ENCODE measurements around the gene H6PD. TPM values are rescaled to one million over a fixed set of nuclear protein-coding genes. Genes with fewer than 3 reads are reported as not detected.
A peak's percentile ranks its signal among the peaks of the same experiment; 100 is the strongest.

Gene H6PD
- total RNA-seq, 8 experiments from 2014 or later = 6.8 to 23.4 (median 9.3) TPM

DNA sequence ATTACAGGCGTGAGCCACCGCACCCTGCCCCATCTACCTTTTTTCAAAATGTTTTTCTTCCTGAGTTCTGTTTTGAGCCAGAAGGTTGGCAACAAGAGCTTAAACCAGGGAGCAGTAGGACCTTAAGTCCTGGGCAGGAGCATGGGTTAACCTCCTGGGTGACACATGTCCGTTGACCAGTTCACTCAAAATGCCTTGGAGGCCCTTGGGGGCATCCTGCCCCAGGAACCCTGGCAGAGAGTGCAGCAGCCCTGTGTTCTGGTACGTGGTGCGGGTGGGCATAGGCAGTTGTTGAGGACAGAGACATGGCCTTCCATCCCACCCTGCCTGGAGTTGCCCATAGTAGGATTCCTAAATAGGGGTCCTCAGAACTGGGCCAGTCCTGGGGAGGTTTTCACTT lies 11.6 kb downstream of the H6PD start:
- 90 to 100% (median 93%) methylated on average over 2 to 4 of the region's 5 CpGs; no CpG with 5 or more reads in 2 of the 10 experiments for WGBS, 10 experiments
- no peak overlapping the region for H3K27ac ChIP-seq
- no peak overlapping the region for H3K4me3 ChIP-seq
- peaks cover 23 to 24% of the 10 kb centered on the region in 2 donors for H3K4me1 ChIP-seq (replicated peaks in 1 of 2)
- in situ Hi-C loops (cut with MboI; ENCODE audit: low pct_unique_long_range_greater_than_20kb in 2 of 9, low sequenced_read_pairs in 9 of 9, unreplicated experiment in 9 of 9) = no loop called here
- no peak for ATAC-seq (replicated peaks in 6 of 8)

DNA sequence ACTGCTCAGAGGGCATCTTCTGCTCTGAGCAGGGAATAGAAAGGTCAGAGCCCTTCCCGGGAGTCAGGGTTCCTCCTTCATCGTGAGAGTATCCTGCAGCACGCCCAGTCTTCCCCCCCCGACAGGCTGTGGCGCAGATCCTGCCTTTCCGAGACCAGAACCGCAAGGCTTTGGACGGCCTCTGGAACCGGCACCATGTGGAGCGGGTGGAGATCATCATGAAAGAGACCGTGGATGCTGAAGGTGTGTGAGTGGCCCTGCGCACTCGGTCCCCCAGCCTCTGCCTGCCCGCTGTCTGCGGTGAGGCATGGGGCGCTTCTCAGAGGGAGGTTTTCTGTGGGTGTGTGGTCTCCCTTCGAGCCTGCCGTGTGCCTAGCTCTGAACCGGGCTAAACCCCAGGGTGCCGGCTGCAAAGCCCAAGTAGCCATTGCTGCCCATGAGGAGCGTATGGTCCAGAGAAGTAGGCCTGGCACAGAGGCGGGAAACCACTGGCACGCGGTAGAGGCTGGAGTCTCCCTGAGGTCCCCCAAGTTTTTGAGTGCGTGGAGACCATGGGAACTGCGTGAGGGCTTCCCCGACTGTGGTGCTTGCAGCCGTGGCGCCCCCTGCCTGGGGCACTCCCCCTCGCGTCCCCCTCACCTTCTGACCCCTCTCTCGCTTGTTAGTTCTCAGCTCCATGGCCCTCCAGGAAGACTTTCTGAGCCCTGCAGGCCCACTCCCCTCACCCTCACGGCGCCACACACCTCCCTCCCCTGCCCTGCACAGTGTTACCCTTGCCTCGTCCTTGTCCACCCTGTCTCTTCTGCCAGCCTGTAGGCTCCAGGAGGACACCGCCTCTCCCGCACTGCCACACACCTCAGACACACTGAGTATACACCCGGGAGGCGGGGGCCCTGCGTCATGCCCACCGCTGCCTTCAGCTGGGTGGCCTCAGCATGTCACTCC lies 12.5 kb downstream of the H6PD start:
- in situ Hi-C loops (cut with MboI; ENCODE audit: low pct_unique_long_range_greater_than_20kb in 2 of 9, low sequenced_read_pairs in 9 of 9, unreplicated experiment in 9 of 9) = no loop called here
- Histone ChIP-seq H3K4me1 (replicated peaks in 1 of 2) (peaks cover 30 to 33% of the 10 kb centered on the region in 2 donors), H3K27ac (no peak overlapping the region), H3K4me3 (no peak overlapping the region)
- ATAC-seq (replicated peaks in 6 of 8) = no peak
- 81 to 100% (median 89%) methylated on average over 3 to 19 of the region's 41 CpGs; no CpG with 5 or more reads in 4 of the 10 experiments for WGBS, 10 experiments

DNA sequence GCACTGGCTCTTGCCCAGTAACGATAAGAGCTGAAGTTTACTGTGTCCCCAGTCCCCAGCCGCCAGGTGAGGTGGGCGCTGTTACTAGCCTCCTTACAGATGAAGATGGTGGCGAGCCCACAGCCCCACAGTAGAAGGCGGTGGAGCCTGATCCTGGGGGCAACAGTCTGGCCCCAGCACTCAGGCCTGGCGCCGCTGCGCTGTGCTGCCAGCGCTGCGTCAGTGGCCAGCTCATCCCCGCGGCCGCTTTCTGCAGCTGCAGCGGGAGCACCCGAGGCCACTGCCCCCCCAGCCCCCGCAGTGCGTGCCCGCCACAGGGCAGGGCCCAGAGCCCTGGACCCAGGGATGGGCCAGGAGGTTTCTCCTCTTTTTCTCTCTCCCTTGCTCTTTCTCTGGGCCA lies 13.3 kb downstream of the H6PD start:
- H3K4me3 ChIP-seq = no peak overlapping the region

DNA sequence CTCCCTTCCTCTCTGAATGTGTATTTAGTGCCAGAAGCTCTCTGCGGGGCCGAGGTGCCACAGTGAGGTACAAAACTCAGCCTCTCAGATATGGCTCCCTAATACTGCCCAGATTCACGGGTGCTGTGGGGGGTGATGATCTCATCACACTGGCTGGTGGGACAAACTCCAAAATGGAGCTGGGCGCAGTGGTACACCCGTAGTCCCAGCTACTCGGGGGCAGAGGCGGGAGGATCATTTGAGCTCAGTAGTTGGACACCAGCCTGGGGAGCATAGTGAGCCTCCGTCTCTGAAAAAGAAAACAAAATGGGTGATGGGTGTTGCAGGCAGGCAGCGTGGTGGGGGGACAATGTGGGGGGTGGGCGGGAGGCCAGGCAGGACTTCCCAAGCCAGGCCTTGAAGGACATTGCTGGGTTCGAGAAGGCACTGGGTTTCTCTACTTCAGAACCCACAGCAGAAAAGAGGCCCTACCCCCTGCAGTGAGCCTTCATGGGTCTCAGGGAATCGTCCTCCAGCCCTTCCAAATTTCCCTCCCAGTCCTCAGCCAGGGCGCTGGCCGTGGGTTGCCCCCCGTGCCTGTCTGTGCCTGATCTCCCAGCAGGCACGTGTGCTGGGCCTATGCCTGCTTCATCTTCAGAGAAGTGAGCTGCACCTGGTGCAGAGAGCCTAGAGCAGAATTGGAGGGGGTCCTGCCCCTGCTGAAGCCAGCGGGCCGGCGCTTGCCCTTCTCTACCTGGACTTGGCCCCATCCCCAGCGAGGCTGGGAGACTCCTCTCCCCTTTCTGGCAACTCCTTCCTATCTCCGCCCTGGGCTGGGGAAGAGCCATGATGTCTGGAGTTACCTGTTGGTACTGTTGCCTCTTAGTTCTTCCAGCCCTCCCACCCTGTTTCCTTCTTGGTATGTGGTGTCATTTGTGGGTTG lies 14.0 kb downstream of the H6PD start:
- WGBS, 10 experiments = 80 to 100% (median 91%) methylated on average over 1 to 11 of the region's 21 CpGs; no CpG with 5 or more reads in 4 of the 10 experiments
- Histone ChIP-seq H3K4me1 (replicated peaks in 1 of 2) (peaks cover 44 to 48% of the 10 kb centered on the region in 2 donors), H3K27ac (no peak overlapping the region), H3K4me3 (no peak overlapping the region)
- in situ Hi-C loops (cut with MboI; ENCODE audit: low pct_unique_long_range_greater_than_20kb in 2 of 9, low sequenced_read_pairs in 9 of 9, unreplicated experiment in 9 of 9) = no loop called here
- ATAC-seq (replicated peaks in 6 of 8) = no peak

More for the DNA sequence above, 13.3 kb downstream of the H6PD start:
- in situ Hi-C loops (cut with MboI; ENCODE audit: low pct_unique_long_range_greater_than_20kb in 2 of 9, low sequenced_read_pairs in 9 of 9, unreplicated experiment in 9 of 9) = no loop called here
- ATAC-seq (replicated peaks in 6 of 8) = no peak
- no peak overlapping the region for H3K27ac ChIP-seq
- H3K4me1 ChIP-seq (replicated peaks in 1 of 2) = peaks cover 37 to 40% of the 10 kb centered on the region in 2 donors
- 80 to 100% (median 92%) methylated on average over 1 to 9 of the region's 18 CpGs; no CpG with 5 or more reads in 4 of the 10 experiments for WGBS, 10 experiments

DNA sequence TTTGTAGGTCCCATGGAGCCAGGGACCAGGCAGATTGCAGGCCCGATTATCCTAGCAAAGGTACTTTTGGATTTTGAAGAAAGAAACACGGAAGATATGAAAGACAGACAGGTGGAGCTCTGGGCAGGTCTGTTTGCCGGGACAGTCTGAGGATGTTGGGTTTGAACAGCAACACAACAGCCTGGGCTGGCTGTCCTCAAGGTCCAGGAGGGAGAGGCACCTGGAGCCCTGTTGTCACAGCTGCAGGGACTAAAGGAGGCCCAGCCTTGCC lies 14.6 kb downstream of the H6PD start:
- H3K27ac ChIP-seq = no peak overlapping the region
- in situ Hi-C loops (cut with MboI; ENCODE audit: low pct_unique_long_range_greater_than_20kb in 2 of 9, low sequenced_read_pairs in 9 of 9, unreplicated experiment in 9 of 9) = no loop called here
- no peak overlapping the region for H3K4me3 ChIP-seq
- H3K4me1 ChIP-seq (replicated peaks in 1 of 2) = peaks cover 50 to 53% of the 10 kb centered on the region in 2 donors
- no peak for ATAC-seq (replicated peaks in 6 of 8)
- 72 to 100% (median 86%) methylated on average over 1 to 3 of the region's 3 CpGs; no CpG with 5 or more reads in 5 of the 10 experiments for WGBS, 10 experiments

DNA sequence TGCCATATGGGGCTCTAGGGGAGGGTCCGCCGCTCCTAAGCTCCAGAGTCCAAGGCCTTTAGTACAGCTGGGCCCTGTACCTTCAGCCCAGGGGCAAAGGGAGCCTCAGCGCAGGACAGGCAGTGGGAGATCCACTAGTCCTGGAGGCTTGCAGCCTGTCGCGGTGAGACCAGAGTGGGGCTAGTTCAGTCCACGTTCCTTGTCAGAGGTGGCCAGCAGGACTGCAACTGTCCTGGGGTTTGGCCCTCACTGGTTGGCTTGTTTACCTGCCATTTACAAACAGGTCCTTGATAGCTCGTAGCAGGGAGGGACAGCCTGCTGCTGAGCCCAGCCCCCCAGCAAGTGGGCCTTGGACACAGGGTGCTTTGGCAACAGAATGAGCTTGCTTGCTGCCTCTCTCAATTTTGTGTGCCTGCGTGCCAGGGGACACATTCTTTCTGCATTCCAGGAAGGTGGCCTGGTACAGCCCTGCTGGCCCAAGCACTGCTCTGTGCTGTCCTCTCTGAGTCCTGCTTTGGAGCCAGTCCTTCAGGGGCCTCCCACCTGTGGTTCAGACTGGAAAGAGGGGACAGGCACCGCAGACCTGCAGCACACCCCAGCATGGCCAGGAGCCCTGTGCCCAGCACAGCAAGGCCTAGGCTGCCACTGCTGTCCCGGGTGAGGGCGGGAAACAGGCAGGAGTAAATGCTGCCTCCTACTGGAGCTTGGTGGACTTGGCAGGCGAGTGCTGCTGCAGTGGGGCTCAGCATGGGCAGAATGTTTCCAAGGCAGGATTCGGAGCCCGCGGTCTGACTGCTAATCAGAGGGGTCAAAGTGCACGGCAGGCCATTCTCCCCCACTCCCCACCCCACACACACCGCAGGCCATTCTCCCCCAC lies 15.2 kb downstream of the H6PD start:
- in situ Hi-C loops (cut with MboI; ENCODE audit: low pct_unique_long_range_greater_than_20kb in 2 of 9, low sequenced_read_pairs in 9 of 9, unreplicated experiment in 9 of 9) = loop anchor here in 5 of 9 experiments (25.0 kb wide), 1 partner anchor 238 kb away; no protein-coding TSS in a partner anchor
- peak overlapping the region in 1 of 2 donors; percentile 41 for H3K27ac ChIP-seq
- ATAC-seq (replicated peaks in 6 of 8) = peak; percentile 19 to 91 (median 37)
- no peak overlapping the region for H3K4me3 ChIP-seq
- WGBS, 10 experiments = 73 to 100% (median 91%) methylated on average over 1 to 5 of the region's 17 CpGs; no CpG with 5 or more reads in 4 of the 10 experiments
- H3K4me1 ChIP-seq (replicated peaks in 1 of 2) = peaks cover 51 to 58% of the 10 kb centered on the region in 2 donors

DNA sequence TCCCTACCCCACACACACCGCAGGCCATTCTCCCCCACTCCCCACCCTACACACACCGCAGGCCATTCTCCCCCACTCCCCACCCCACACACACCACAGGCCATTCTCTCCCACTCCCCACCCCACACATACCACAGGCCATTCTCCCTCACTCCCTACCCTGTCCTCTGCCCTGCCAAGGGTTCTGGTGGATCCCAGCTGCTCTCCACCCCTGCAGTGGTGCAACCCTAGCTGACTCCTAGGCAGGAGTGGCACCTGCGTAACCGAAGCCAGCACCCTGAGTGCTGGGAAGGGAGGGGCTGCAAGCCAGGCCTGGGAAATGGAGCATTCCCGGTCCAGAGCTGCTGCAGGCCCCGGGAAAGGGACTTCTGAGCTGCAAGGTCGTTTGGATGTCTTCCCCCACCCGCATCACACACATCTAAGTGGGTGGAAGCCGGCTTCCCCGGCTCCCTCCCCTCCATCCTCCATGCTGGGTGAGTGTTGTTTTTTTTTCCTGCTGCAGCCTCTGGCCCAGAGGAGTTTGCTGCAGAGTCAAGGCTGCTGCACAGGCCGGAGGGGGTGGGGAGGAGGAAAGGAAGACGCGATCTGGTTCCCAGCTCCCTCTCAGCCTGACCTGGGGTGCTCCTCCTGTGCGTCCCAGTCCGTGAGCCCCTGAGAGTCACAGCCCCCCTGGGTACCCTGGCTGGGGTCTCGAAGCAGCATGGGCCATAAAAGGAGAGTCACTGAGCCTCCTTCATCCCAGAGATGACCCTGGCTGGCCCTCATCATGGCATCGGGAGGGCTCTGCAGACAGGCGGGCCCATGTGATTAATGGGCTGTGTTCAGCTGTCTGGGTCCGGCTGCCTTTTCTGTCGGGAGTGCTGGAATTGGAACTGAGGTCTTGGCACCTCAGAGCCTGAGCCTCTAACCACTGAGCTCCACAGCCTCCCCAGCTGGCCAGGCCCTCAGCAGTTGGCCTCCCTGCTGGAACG lies 16.1 kb downstream of the H6PD start:
- ATAC-seq (replicated peaks in 6 of 8) = peak; percentile 11 to 77 (median 60)
- Histone ChIP-seq H3K4me1 (replicated peaks in 1 of 2) (peaks cover 51 to 58% of the 10 kb centered on the region in 2 donors), H3K27ac (peak overlapping the region; percentile 63 to 69), H3K4me3 (no peak overlapping the region)
- in situ Hi-C loops (cut with MboI; ENCODE audit: low pct_unique_long_range_greater_than_20kb in 2 of 9, low sequenced_read_pairs in 9 of 9, unreplicated experiment in 9 of 9) = loop anchor here in 5 of 9 experiments (25.0 kb wide), 1 partner anchor 237 kb away; no protein-coding TSS in a partner anchor
- 33 to 60% methylated on average over 1 to 2 of the region's 21 CpGs; no CpG with 5 or more reads in 8 of the 10 experiments for WGBS, 10 experiments

DNA sequence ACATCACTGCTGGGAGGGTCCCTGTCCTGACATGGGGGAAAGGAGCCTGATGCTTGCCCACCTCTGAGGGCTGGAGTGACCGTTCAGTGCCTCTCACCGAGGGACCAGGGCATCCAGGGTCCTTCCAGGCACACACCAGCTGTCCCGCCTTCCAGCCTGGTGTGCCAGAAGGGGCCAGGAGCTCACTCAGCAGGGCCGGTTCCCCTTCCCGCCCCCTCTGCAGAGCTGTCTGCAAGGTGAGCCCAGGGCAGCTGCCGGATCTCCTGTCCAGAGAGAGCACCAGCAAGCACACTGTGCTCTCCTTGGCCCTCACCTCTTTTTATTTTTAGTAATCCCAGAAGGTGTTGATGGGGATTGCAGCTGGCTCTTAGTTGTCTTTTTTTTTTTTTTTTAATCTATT lies 16.9 kb downstream of the H6PD start:
- H3K27ac ChIP-seq = no peak overlapping the region

DNA sequence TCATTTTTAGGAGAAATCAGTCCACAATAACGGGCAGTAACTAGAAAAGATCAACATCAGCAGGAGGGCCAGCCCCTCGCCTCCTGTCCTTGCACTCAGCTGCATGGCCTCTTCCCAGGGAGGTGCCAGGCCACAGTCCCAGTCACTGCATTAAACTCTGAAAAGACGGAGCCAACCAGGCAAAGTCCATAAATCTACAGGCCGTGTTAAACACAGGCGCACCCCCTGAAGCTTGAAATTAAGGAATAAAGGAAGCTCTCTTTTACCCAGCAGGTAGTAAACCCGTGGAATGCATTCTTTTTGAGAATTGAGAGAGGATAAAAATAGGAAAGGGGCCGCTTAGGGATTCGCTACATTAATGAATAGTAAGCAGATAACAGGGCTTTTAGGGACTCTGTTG lies 18.4 kb downstream of the H6PD start:
- peak in 5 of 8 experiments; percentile 17 to 38 (median 19) for ATAC-seq (replicated peaks in 6 of 8)
- H3K4me3 ChIP-seq = no peak overlapping the region
- WGBS, 10 experiments = 8 to 100% (median 11%) methylated on average over 1 to 8 of the region's 8 CpGs; no CpG with 5 or more reads in 3 of the 10 experiments
- H3K27ac ChIP-seq = no peak overlapping the region
- in situ Hi-C loops (cut with MboI; ENCODE audit: low pct_unique_long_range_greater_than_20kb in 2 of 9, low sequenced_read_pairs in 9 of 9, unreplicated experiment in 9 of 9) = loop anchor here in 5 of 9 experiments (25.0 kb wide), 1 partner anchor 234 kb away; no protein-coding TSS in a partner anchor
- H3K4me1 ChIP-seq (replicated peaks in 1 of 2) = peaks cover 51 to 58% of the 10 kb centered on the region in 2 donors

More for the DNA sequence above, 16.9 kb downstream of the H6PD start:
- H3K4me1 ChIP-seq (replicated peaks in 1 of 2) = peaks cover 51 to 58% of the 10 kb centered on the region in 2 donors
- 17 to 100% (median 80%) methylated on average over 1 to 5 of the region's 6 CpGs; no CpG with 5 or more reads in 3 of the 10 experiments for WGBS, 10 experiments
- in situ Hi-C loops (cut with MboI; ENCODE audit: low pct_unique_long_range_greater_than_20kb in 2 of 9, low sequenced_read_pairs in 9 of 9, unreplicated experiment in 9 of 9) = loop anchor here in 5 of 9 experiments (25.0 kb wide), 1 partner anchor 236 kb away; no protein-coding TSS in a partner anchor
- H3K4me3 ChIP-seq = no peak overlapping the region
- ATAC-seq (replicated peaks in 6 of 8) = peak in 2 of 8 experiments; percentile 12 to 15

DNA sequence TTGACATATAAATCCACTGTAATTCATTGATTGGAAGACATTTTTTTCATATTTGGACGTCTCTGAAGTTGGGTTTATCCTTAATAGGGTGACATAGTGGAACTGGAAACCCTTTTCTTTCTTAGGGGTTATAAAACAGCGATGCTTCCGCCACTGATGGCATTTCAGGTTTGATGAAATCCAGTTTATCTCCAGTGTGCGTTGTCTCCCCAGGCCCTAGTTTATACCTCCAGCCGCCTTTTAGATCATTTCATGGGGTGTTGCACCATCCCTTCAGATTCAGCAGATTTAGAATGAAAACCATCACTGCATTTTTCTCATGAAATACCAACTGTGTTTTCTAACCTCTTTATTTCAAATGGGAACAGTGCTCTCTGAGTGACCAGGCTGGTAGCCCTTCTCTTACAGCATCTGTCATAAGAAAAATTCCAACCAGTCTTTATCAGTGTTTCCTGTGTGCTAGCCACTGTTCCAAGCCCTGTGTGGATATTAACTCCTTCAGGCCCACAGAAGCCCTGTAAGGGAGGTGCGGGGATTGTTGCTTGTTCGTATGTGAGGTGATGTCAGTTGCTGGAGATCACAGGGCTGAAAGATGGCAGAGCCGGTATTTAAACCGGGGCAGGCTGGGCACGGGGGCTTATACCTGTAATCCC lies 19.0 kb downstream of the H6PD start:
- in situ Hi-C loops (cut with MboI; ENCODE audit: low pct_unique_long_range_greater_than_20kb in 2 of 9, low sequenced_read_pairs in 9 of 9, unreplicated experiment in 9 of 9) = loop anchor here in 5 of 9 experiments (25.0 kb wide), 1 partner anchor 234 kb away; no protein-coding TSS in a partner anchor
- Histone ChIP-seq H3K4me3 (no peak overlapping the region), H3K27ac (peak overlapping the region in 1 of 2 donors; percentile 19), H3K4me1 (replicated peaks in 1 of 2) (peaks cover 51 to 58% of the 10 kb centered on the region in 2 donors)
- 23 to 100% (median 44%) methylated on average over 2 to 8 of the region's 10 CpGs; no CpG with 5 or more reads in 1 of the 10 experiments for WGBS, 10 experiments
- peak in 3 of 8 experiments; percentile 22 to 35 (median 34) for ATAC-seq (replicated peaks in 6 of 8)
